Parathyroid adenoma (tissue), 2 donors: ENCODE measurements around the gene USP2.

Experiments used
- H2AFZ ChIP-seq: fragments of 300-600 bp; sonication (generic); one replicate; pipeline ENCODE4 v1.7.0; 2017; ENCODE audit warnings: antibody characterized with exemption, mild to moderate bottlenecking
- H3K27ac ChIP-seq: fragments of 300-600 bp; sonication (generic); one replicate; pipeline ENCODE4 v1.7.0; 2017
- H3K27me3 ChIP-seq: fragments of 300-600 bp; sonication (generic); one replicate; pipeline ENCODE4 v1.7.0; 2017; ENCODE audit warnings: low read length; ENCODE audit not compliant: control insufficient read depth, insufficient read depth
- H3K36me3 ChIP-seq: fragments of 300-600 bp; sonication (generic); one replicate; pipeline ENCODE4 v1.7.0; 2017; ENCODE audit warnings: low read length; ENCODE audit not compliant: control insufficient read depth, insufficient read depth
- H3K4me1 ChIP-seq: fragments of 300-600 bp; sonication (generic); one replicate; pipeline ENCODE4 v1.7.0; 2017; ENCODE audit warnings: control low read depth
- H3K4me2 ChIP-seq: fragments of 300-600 bp; sonication (generic); one replicate; pipeline ENCODE4 v1.7.0; 2017; ENCODE audit warnings: low read length
- H3K4me3 ChIP-seq: fragments of 300-600 bp; sonication (generic); one replicate; pipeline ENCODE4 v1.7.0; 2017; ENCODE audit warnings: low read depth, low read length
- H3K79me2 ChIP-seq: fragments of 300-600 bp; sonication (generic); one replicate; pipeline ENCODE4 v1.7.0; 2017; ENCODE audit warnings: control low read depth
- H3K9ac ChIP-seq: fragments of 300-600 bp; sonication (generic); one replicate; pipeline ENCODE4 v1.7.0; 2017; ENCODE audit warnings: mild to moderate bottlenecking
- H3K9me3 ChIP-seq: fragments of 300-600 bp; sonication (generic); one replicate; pipeline ENCODE4 v1.7.0; 2017; ENCODE audit warnings: low read length; ENCODE audit not compliant: control insufficient read depth
- TF ChIP-seq, protein P1 (sequence below): fragments of 300-600 bp; sonication (generic); IDR thresholded peaks from one replicate; pipeline ENCODE4 v1.7.0; 2017; ENCODE audit warnings: antibody characterized with exemption, mild to moderate bottlenecking
- donor health status: primary hyperparathyroidism.

The USP2 gene

DNA sequence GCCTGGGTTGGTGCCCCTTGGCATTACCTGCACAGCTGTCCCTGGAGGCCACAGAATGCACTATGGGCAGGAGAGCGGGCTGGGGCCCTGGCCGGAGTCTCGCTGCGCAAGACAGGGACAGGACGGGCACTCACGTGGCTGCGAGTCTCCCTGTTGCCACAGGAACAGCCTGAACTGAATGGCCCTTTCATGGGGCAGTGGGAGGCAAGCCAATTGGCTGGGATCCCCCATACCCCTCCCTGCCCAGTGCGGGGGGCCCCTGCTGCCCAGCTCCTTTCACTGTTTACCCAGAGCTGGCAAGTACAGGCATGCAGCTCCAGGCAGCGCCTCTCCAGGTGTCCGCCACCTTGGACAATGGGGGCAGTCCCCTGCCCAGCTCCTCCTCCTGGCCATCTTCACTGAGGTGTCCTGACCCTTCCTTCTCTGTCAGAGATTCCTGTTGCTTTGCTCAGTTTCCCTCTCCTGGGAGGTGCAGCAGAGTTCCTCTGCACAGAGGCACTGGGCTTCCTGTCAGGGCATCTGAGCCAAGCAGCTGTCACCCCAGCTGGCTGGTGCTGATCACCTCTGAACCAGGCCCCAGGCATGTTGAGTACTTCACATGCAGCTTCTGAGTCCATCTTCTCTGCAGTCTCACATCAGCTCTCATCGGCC lies 5.2 kb downstream of the USP2 start:
- H2AFZ ChIP-seq: no peak overlapping the region
- H3K36me3 ChIP-seq: no peaks in the 10 kb centered on the region
- H3K4me2 ChIP-seq: no peak overlapping the region
- peaks cover 14% of the 10 kb centered on the region for H3K4me1 ChIP-seq
- H3K4me3 ChIP-seq: no peak overlapping the region
- H3K9ac ChIP-seq: no peak overlapping the region
- no peaks in the 10 kb centered on the region for H3K27me3 ChIP-seq
- H3K79me2 ChIP-seq: no peaks in the 10 kb centered on the region
- TF ChIP-seq, protein P1, sequence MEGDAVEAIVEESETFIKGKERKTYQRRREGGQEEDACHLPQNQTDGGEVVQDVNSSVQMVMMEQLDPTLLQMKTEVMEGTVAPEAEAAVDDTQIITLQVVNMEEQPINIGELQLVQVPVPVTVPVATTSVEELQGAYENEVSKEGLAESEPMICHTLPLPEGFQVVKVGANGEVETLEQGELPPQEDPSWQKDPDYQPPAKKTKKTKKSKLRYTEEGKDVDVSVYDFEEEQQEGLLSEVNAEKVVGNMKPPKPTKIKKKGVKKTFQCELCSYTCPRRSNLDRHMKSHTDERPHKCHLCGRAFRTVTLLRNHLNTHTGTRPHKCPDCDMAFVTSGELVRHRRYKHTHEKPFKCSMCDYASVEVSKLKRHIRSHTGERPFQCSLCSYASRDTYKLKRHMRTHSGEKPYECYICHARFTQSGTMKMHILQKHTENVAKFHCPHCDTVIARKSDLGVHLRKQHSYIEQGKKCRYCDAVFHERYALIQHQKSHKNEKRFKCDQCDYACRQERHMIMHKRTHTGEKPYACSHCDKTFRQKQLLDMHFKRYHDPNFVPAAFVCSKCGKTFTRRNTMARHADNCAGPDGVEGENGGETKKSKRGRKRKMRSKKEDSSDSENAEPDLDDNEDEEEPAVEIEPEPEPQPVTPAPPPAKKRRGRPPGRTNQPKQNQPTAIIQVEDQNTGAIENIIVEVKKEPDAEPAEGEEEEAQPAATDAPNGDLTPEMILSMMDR: no peak
- no peak overlapping the region for H3K27ac ChIP-seq
- H3K9me3 ChIP-seq: no peaks in the 10 kb centered on the region

DNA sequence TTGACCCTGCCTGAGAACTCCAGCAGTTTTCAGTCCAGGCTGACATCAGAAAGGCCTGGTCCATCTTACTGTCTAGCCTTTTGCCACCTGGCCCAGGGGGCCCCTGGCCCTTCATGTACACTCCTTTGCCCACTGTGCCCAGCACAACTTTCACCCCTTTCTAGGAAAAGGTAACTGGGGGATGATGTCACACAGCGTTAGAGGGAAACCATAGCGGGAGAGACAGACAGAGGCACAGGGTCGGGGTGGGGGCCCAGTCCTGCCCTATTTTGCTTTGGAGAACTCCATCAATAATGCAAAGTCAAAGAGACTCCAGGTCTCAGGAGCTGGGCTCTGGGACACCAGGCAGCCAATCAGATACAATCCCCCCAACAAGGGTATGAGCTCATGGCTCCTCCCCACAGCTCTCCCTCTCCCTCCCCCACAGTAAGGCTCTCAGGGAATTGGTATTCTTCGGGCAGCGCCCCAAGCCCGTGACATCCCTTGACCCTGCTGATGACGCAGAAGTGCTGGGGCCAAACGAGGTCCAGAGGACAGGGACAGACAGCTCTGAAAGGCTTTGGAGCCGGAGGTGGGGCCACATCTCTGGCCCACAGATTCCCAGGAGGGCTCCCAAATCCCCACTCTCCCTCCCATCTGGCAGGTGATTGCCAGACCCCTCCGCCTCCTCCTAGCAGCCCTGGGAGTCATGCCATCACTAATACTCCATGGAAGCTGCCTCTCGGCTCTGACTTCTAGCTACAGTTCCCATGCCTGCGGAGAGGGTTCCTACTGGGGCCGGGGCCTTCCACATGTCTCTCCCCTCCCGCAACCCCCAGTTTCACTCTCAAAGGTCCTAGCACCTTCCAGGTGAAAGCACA lies 5.9 kb downstream of the USP2 start:
- no peaks in the 10 kb centered on the region for H3K79me2 ChIP-seq
- peaks cover 15% of the 10 kb centered on the region for H3K4me1 ChIP-seq
- no peak overlapping the region for H3K4me3 ChIP-seq
- no peak overlapping the region for H2AFZ ChIP-seq
- H3K36me3 ChIP-seq: no peaks in the 10 kb centered on the region
- H3K9me3 ChIP-seq: no peaks in the 10 kb centered on the region
- H3K27me3 ChIP-seq: no peaks in the 10 kb centered on the region
- no peak overlapping the region for H3K9ac ChIP-seq
- H3K4me2 ChIP-seq: no peak overlapping the region
- TF ChIP-seq, protein P1: no peak
- H3K27ac ChIP-seq: no peak overlapping the region

DNA sequence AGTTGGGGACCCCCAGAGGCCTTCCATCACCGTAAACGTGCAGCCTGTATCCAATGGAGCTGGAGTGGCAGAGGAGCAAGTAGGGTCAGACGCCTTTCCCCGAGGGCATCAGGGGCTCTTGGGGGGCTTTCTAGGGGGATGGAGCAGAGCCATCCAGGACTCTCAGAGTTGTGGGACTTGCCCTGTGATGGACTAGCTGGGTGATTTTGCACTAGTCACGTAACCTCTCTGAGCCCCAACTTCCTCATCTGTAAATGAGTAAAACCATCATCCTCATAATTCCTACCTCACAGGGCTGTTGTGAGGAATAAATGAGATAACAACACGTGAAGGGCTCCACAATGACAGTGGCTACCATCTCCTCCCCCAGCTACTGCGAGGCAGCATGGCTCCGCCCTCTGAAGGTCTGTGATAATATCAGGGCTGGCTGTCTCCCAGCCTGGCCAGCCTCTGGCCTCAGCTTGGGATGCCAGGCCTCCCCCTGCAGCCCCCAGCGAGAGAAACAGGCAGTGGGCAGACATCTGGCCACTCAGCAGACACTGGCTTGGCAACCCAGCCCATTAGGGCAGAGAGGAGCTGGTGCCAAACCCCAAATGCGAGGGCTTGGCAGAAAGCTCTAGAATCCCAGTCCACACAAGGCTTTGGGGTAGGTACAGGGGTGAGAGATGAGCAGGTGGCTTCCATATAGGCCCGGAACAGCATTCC lies 6.7 kb downstream of the USP2 start:
- TF ChIP-seq, protein P1: no peak
- Histone ChIP-seq H3K4me1 (peaks cover 15% of the 10 kb centered on the region), H2AFZ (peak overlapping the region; percentile 22), H3K9me3 (no peaks in the 10 kb centered on the region), H3K9ac (no peak overlapping the region), H3K79me2 (no peaks in the 10 kb centered on the region), H3K4me2 (no peak overlapping the region), H3K27me3 (no peaks in the 10 kb centered on the region), H3K27ac (no peak overlapping the region), H3K36me3 (no peaks in the 10 kb centered on the region), H3K4me3 (no peak overlapping the region)

DNA sequence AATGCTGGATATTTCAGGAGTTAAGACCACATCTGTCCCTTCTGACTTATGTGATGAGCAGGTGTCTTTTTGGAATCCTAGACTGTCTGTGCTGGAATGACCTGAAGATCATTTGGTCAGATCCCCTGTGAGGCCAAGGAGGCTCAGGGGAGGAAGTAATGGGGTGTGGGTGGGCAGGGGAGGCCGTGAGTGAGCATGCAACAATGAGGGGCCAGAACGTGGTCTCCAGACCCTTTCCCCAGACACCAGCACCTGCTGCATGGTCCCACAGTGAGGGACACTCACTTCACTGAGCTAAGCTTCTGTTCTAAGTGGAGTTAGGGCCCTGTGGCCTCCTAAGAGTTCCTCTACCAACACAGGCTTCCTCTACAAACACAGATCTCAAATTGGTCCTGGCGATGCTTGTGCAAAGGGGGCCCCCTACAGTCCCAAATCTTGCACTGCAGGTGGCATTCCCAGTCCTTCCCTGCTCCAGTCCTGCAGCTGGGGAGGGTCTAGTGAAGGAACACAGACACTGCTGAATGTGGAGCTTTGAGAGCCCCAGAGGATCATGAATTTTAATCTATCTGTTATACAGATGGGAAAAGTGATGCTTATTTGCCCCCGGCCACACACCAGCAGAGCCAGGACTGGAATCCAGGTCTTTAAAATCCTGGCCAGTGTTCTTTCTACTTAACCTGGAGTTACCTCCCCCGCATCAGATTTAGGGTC lies 7.4 kb downstream of the USP2 start:
- Histone ChIP-seq H3K9ac (no peak overlapping the region), H3K79me2 (no peaks in the 10 kb centered on the region), H3K36me3 (no peaks in the 10 kb centered on the region), H3K27ac (no peak overlapping the region), H3K27me3 (no peaks in the 10 kb centered on the region), H3K4me2 (no peak overlapping the region), H3K4me1 (peaks cover 12% of the 10 kb centered on the region), H3K9me3 (no peaks in the 10 kb centered on the region), H2AFZ (no peak overlapping the region), H3K4me3 (no peak overlapping the region)
- TF ChIP-seq, protein P1: peak; percentile 65
